DOHH2 (cell line): ENCODE results near the gene TMEM191C.
"Not testable (repeated sequence)": the region's sequence is repeated elsewhere in the genome, so short reads cannot be mapped to it uniquely, and the experiment has no call there.

Experiments
- H3F3A ChIP-seq: fragments of 200-600 bp; sonication (generic), shearing (Covaris generic); 2 replicates; pipeline ENCODE4 v1.6.0; 2016; ENCODE audit warnings: antibody characterized with exemption, mild to moderate bottlenecking; ENCODE audit not compliant: control insufficient read depth, insufficient read depth
- H3K27ac ChIP-seq: fragments of 200-600 bp; sonication (generic); 2 replicates; pipeline ENCODE4 v1.5.1; 2014; ENCODE audit warnings: low read depth, mild to moderate bottlenecking, low read length, moderate library complexity
- H3K27me3 ChIP-seq: fragments of 200-600 bp; sonication (generic); 2 replicates; pipeline ENCODE4 v1.6.1; 2014; ENCODE audit warnings: mild to moderate bottlenecking, low read length, mixed read lengths; ENCODE audit not compliant: control insufficient read depth
- H3K36me3 ChIP-seq: fragments of 200-600 bp; sonication (generic); 2 replicates; pipeline ENCODE4 v1.6.1; 2014; ENCODE audit warnings: mild to moderate bottlenecking, low read length, moderate library complexity, mixed read lengths; ENCODE audit not compliant: control insufficient read depth
- H3K4me1 ChIP-seq: fragments of 200-600 bp; sonication (generic); 2 replicates; pipeline ENCODE4 v1.6.1; 2014; ENCODE audit warnings: mild to moderate bottlenecking, low read length, mixed read lengths; ENCODE audit not compliant: control insufficient read depth
- H3K4me2 ChIP-seq: fragments of 200-600 bp; sonication (generic); 2 replicates; pipeline ENCODE4 v1.6.0; 2014; ENCODE audit warnings: mild to moderate bottlenecking, low read length, moderate library complexity
- H3K4me3 ChIP-seq: fragments of 200-600 bp; sonication (generic); 2 replicates; pipeline ENCODE4 v1.5.1; 2014; ENCODE audit warnings: mild to moderate bottlenecking, low read length, mixed read lengths
- H3K79me2 ChIP-seq: fragments of 200-600 bp; sonication (generic); 2 replicates; pipeline ENCODE4 v1.6.1; 2014; ENCODE audit warnings: mild to moderate bottlenecking, low read length, mixed read lengths; ENCODE audit not compliant: control insufficient read depth
- H3K9me2 ChIP-seq: fragments of 200-600 bp; sonication (generic); replicated peaks from 2 replicates; pipeline ENCODE4 v1.6.1; 2014; ENCODE audit warnings: mild to moderate bottlenecking, low read length, mixed read lengths; ENCODE audit not compliant: control insufficient read depth
- H3K9me3 ChIP-seq: fragments of 200-600 bp; sonication (generic); 2 replicates; pipeline ENCODE4 v1.6.1; 2014; ENCODE audit warnings: antibody characterized with exemption, low read length, mixed read lengths; ENCODE audit not compliant: control insufficient read depth, insufficient read depth
- H4K20me1 ChIP-seq: fragments of 200-600 bp; sonication (generic); 2 replicates; pipeline ENCODE4 v1.6.0; 2014; ENCODE audit warnings: low read depth, mild to moderate bottlenecking, antibody characterized with exemption, low read length, moderate library complexity; ENCODE audit not compliant: control insufficient read depth, insufficient read depth

The TMEM191C gene

GRCh38 chr22:21516970-21517764 lies 50.0 kb downstream of the TMEM191C start:
- not testable (repeated sequence) for H3K36me3 ChIP-seq, H3K9me3 ChIP-seq, H3K4me3 ChIP-seq, H3K27me3 ChIP-seq, H3K27ac ChIP-seq, H4K20me1 ChIP-seq, H3K4me2 ChIP-seq, H3K9me2 ChIP-seq, H3K79me2 ChIP-seq, H3F3A ChIP-seq, H3K4me1 ChIP-seq
